ENCODE results near the gene FBXL20.
"Not testable (repeated sequence)": the region's sequence is repeated elsewhere in the genome, so short reads cannot be mapped to it uniquely, and the experiment has no call there.

GRCh38 chr17:39337649-39338048 is 63.8 kb downstream of the FBXL20 start:
- not testable (repeated sequence) for TF ChIP-seq ZNF114, ZNF18, ZNF324, CTCF (tag by site-specific recombination; IDR thresholded peaks at IDR 0.05)

Measured in HEK293 (cell line).